GM10248 (cell line): ENCODE data around the gene DYNC1LI1.

Source experiments
- CTCF ChIA-PET: fragments of 300-600 bp; sonication (Branson Sonifier 250); formaldehyde crosslinking; extraction: SDS; loops from one replicate; lab custom pipeline; 2021; ENCODE audit warnings: antibody characterized with exemption; lab: Yijun Ruan, JAX
- POLR2A ChIA-PET: fragments of 350-650 bp; sonication (Branson Sonifier 250); formaldehyde crosslinking; extraction: SDS; loops from one replicate; lab custom pipeline; 2020; ENCODE audit warnings: antibody characterized with exemption; lab: Yijun Ruan, JAX
- DNase-seq: peaks from one replicate; pipeline ENCODE4 v3.0.0; 2012; ENCODE audit errors: extremely low spot score
- CTCF ChIP-seq: IDR thresholded peaks from 2 replicates; pipeline ENCODE4 v1.5.1; 2012; ENCODE audit warnings: mild to moderate bottlenecking, low read depth; ENCODE audit errors: extremely low read depth, missing control alignments, control extremely low read depth

Gene DYNC1LI1

GRCh38 chr3:32607522-32607921 lies 36.9 kb upstream of the DYNC1LI1 start:
- no peak for TF ChIP-seq CTCF
- POLR2A ChIA-PET, result interaction anchor here (0.5 kb wide), 1 partner anchor 167 kb away, joined by 5 read pairs; no protein-coding TSS in a partner anchor
- CTCF ChIA-PET, result interaction anchor here (1.3 kb wide), 1 partner anchor 27 kb away, joined by 3 read pairs; no protein-coding TSS in a partner anchor
- no peak for DNase-seq

GRCh38 chr3:32606960-32607359 lies 36.3 kb upstream of the DYNC1LI1 start:
- CTCF ChIA-PET, result interaction anchor here (1.3 kb wide), 1 partner anchor 28 kb away, joined by 3 read pairs; no protein-coding TSS in a partner anchor
- TF ChIP-seq CTCF, result no peak
- POLR2A ChIA-PET, result interaction anchor here (0.5 kb wide), 1 partner anchor 168 kb away, joined by 5 read pairs; no protein-coding TSS in a partner anchor
- DNase-seq, result no peak

GRCh38 chr3:32606277-32606676 lies 35.6 kb upstream of the DYNC1LI1 start:
- TF ChIP-seq CTCF, result no peak
- DNase-seq, result no peak
- ChIA-PET CTCF (interaction anchor here (1.3 kb wide), 1 partner anchor 29 kb away, joined by 3 read pairs; no protein-coding TSS in a partner anchor), POLR2A (no interaction called here)

GRCh38 chr3:32603064-32603463 lies 32.4 kb upstream of the DYNC1LI1 start:
- no peak for TF ChIP-seq CTCF
- POLR2A ChIA-PET, result no interaction called here
- CTCF ChIA-PET, result no interaction called here
- DNase-seq, result no peak

GRCh38 chr3:32602206-32602605 lies 31.5 kb upstream of the DYNC1LI1 start:
- no peak for TF ChIP-seq CTCF
- ChIA-PET CTCF (no interaction called here), POLR2A (no interaction called here)
- no peak for DNase-seq

- TF ChIP-seq CTCF, result no peak
- ChIA-PET POLR2A (no interaction called here), CTCF (no interaction called here)
- no peak for DNase-seq
These were observed 31.1 kb upstream of the DYNC1LI1 start for GRCh38 chr3:32601722-32602121.
